Neural progenitor cell (in vitro differentiated cells): Measurements from ENCODE around the gene PTK6.

ENCODE experiments used
- EZH2 ChIP-seq: fragments of 200-600 bp; sonication (generic); IDR thresholded peaks from 2 replicates; pipeline ENCODE4 v1.6.1; 2017; ENCODE audit warnings: antibody characterized with exemption, mild to moderate bottlenecking, moderate library complexity
- TF ChIP-seq, protein P1 (sequence below): fragments of 200-600 bp; sonication (generic); IDR thresholded peaks from 2 replicates; pipeline ENCODE4 v1.5.1; 2017; ENCODE audit warnings: antibody characterized with exemption, mild to moderate bottlenecking

DNA sequence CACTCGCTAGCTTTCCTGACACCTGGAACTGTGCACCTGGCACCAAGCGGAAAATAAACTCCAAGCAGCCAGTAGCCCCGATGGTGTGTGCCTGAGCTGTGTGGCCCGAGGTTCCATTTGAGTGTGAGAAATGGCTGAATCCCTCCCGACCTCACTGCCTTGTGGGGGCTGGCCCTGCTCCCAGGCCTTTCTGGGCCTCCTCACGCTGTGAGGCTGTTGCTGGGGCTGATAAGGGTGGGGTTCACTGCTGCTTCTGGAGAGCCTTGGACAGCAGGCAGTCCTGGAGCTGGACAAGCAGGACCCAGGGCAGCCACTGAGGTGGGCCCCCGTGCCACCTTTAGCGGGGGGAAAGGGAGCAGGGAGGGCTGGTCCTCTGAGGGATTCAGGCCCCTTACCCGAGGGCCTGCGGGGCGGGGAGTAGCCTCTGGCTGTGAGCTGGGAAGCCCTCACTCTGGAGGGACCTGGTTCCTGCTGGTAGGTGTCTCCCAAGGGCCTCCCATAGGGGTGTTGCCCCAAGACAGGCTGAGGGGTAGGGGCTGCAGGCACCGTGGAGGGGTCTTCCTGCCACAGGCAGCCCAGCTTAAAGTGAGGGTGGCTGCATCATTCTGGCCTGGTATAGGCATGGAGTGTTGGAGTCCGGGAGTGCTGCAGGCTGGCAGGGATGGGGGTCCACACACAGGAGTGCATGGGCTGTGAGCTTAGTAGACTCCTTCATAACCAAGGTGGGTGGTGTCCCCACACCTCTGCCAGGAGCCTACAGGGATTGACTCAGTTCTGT, 14.9 kb downstream of the PTK6 start:
- TF ChIP-seq EZH2, result no peak
- TF ChIP-seq, protein P1, sequence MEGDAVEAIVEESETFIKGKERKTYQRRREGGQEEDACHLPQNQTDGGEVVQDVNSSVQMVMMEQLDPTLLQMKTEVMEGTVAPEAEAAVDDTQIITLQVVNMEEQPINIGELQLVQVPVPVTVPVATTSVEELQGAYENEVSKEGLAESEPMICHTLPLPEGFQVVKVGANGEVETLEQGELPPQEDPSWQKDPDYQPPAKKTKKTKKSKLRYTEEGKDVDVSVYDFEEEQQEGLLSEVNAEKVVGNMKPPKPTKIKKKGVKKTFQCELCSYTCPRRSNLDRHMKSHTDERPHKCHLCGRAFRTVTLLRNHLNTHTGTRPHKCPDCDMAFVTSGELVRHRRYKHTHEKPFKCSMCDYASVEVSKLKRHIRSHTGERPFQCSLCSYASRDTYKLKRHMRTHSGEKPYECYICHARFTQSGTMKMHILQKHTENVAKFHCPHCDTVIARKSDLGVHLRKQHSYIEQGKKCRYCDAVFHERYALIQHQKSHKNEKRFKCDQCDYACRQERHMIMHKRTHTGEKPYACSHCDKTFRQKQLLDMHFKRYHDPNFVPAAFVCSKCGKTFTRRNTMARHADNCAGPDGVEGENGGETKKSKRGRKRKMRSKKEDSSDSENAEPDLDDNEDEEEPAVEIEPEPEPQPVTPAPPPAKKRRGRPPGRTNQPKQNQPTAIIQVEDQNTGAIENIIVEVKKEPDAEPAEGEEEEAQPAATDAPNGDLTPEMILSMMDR, result no peak
